ENCODE measurements around the gene TSPOAP1. TPM values are rescaled to one million over a fixed set of nuclear protein-coding genes. Genes with fewer than 3 reads are reported as not detected.
"Not testable (repeated sequence)": the region's sequence is repeated elsewhere in the genome, so short reads cannot be mapped to it uniquely, and the experiment has no call there.

The TSPOAP1 gene
- polyA plus RNA-seq, 1 experiment, result 5.6 TPM

GRCh38 chr17:58343131-58343530 lies 14.5 kb upstream of the TSPOAP1 start:
- DNase-seq (ENCODE audit: low read depth), result no peak
- ChIA-PET POLR2A (no interaction called here), CTCF (interaction anchor here (2.2 kb wide), 1 partner anchor 26 kb away, joined by 7 read pairs; no protein-coding TSS in a partner anchor)
- peaks cover 27% of the 10 kb centered on the region for H3K36me3 ChIP-seq (ENCODE audit: control insufficient read depth, insufficient read depth, low read length)
- H3K27me3 ChIP-seq (ENCODE audit: control insufficient read depth, insufficient read depth, low read length), result no peaks in the 10 kb centered on the region
- H3K4me3 ChIP-seq (ENCODE audit: low read depth, low read length), result no peak overlapping the region
- TF ChIP-seq CTCF (IDR thresholded peaks at IDR 0.05; ENCODE audit: insufficient read depth, low read depth, low read length), result no peak

GRCh38 chr17:58341861-58342475 lies 13.4 kb upstream of the TSPOAP1 start:
- POLR2A ChIA-PET, result no interaction called here

GRCh38 chr17:58341136-58341860 lies 12.7 kb upstream of the TSPOAP1 start:
- H3K27me3 ChIP-seq (ENCODE audit: control insufficient read depth, insufficient read depth, low read length); DNase-seq (ENCODE audit: low read depth); POLR2A ChIA-PET; CTCF ChIA-PET; H3K4me3 ChIP-seq (ENCODE audit: low read depth, low read length): not testable (repeated sequence)
- peaks cover 13% of the 10 kb centered on the region for H3K36me3 ChIP-seq (ENCODE audit: control insufficient read depth, insufficient read depth, low read length)

More at GRCh38 chr17:58341861-58342475, 13.4 kb upstream of the TSPOAP1 start:
- DNase-seq (ENCODE audit: low read depth), result no peak
- CTCF ChIA-PET, result no interaction called here
- Histone ChIP-seq H3K27me3 (ENCODE audit: control insufficient read depth, insufficient read depth, low read length) (no peaks in the 10 kb centered on the region), H3K4me3 (ENCODE audit: low read depth, low read length) (no peak overlapping the region), H3K36me3 (ENCODE audit: control insufficient read depth, insufficient read depth, low read length) (peaks cover 17% of the 10 kb centered on the region)
- TF ChIP-seq CTCF (IDR thresholded peaks at IDR 0.05; ENCODE audit: insufficient read depth, low read depth, low read length), result no peak

GRCh38 chr17:58340405-58340876 lies 11.8 kb upstream of the TSPOAP1 start:
- Histone ChIP-seq H3K36me3 (ENCODE audit: control insufficient read depth, insufficient read depth, low read length) (peaks cover 6% of the 10 kb centered on the region), H3K4me3 (ENCODE audit: low read depth, low read length) (no peak overlapping the region), H3K27me3 (ENCODE audit: control insufficient read depth, insufficient read depth, low read length) (no peaks in the 10 kb centered on the region)
- CTCF ChIA-PET, result interaction anchor here (0.7 to 4.5 kb wide), 2 partner anchors 23 to 506 kb away, joined by 3 to 19 read pairs; no protein-coding TSS in a partner anchor
- POLR2A ChIA-PET, result interaction anchor here (4.3 kb wide), 1 partner anchor 11 kb away, joined by 26 read pairs; the partner anchor contains the start of gene SUPT4H1
- DNase-seq (ENCODE audit: low read depth), result no peak
- TF ChIP-seq CTCF (IDR thresholded peaks at IDR 0.05; ENCODE audit: insufficient read depth, low read depth, low read length), result no peak

- no peak for DNase-seq (ENCODE audit: low read depth)
- CTCF ChIA-PET, result interaction anchor here (0.7 to 4.5 kb wide), 2 partner anchors 23 to 506 kb away, joined by 3 to 19 read pairs; no protein-coding TSS in a partner anchor
- H3K4me3 ChIP-seq (ENCODE audit: low read depth, low read length), result peak overlapping the region; percentile 31
- no peak for TF ChIP-seq CTCF (IDR thresholded peaks at IDR 0.05; ENCODE audit: insufficient read depth, low read depth, low read length)
- POLR2A ChIA-PET, result interaction anchor here (4.3 kb wide), 1 partner anchor 12 kb away, joined by 26 read pairs; the partner anchor contains the start of gene SUPT4H1
- H3K36me3 ChIP-seq (ENCODE audit: control insufficient read depth, insufficient read depth, low read length), result peaks cover 5% of the 10 kb centered on the region
- H3K27me3 ChIP-seq (ENCODE audit: control insufficient read depth, insufficient read depth, low read length), result no peaks in the 10 kb centered on the region
Measured at GRCh38 chr17:58339755-58340404, 11.3 kb upstream of the TSPOAP1 start.

Measured in BJ (cell line).